ENCODE data around the gene NPBWR2.

The NPBWR2 gene

GRCh38 chr20:64106981-64107735 lies at the start of gene NPBWR2:
Gene NPBWR2 (minus strand): TSS chr20:64107565. CDS start chr20:64106831, 734 bp downstream.
- no peak for DNase-seq

GRCh38 chr20:64156136-64156885 lies 48.9 kb upstream of the NPBWR2 start:
- DNase-seq, result no peak

GRCh38 chr20:64155258-64156135 lies 48.1 kb upstream of the NPBWR2 start:
- no peak for DNase-seq

GRCh38 chr20:64154590-64155257 lies 47.4 kb upstream of the NPBWR2 start:
- DNase-seq, result no peak

- no peak for DNase-seq
Measured at GRCh38 chr20:64153861-64154589, 46.7 kb upstream of the NPBWR2 start.

- DNase-seq, result no peak
Measured at GRCh38 chr20:64153410-64153809, 46.0 kb upstream of the NPBWR2 start.

- DNase-seq, result no peak
Measured at GRCh38 chr20:64152906-64153305, 45.5 kb upstream of the NPBWR2 start.

GRCh38 chr20:64151633-64152530 lies 44.5 kb upstream of the NPBWR2 start:
- no peak for DNase-seq

GRCh38 chr20:64150756-64151632 lies 43.6 kb upstream of the NPBWR2 start:
- no peak for DNase-seq

- no peak for DNase-seq
Measured at GRCh38 chr20:64149809-64150560, 42.6 kb upstream of the NPBWR2 start.

GRCh38 chr20:64149141-64149540 lies 41.8 kb upstream of the NPBWR2 start:
- DNase-seq, result no peak

GRCh38 chr20:64148581-64148980 lies 41.2 kb upstream of the NPBWR2 start:
- no peak for DNase-seq

- no peak for DNase-seq
Measured at GRCh38 chr20:64146936-64147477, 39.6 kb upstream of the NPBWR2 start.

GRCh38 chr20:64146301-64146935 lies 39.1 kb upstream of the NPBWR2 start:
- DNase-seq, result no peak

GRCh38 chr20:64145458-64146300 lies 38.3 kb upstream of the NPBWR2 start:
- DNase-seq, result no peak

- no peak for DNase-seq
Measured at GRCh38 chr20:64144144-64144912, 37.0 kb upstream of the NPBWR2 start.

Measured in EL (cell line).